Midbrain (tissue), 1 donor: ENCODE data around the gene ZNF511.
A peak's percentile ranks its signal among the peaks of the same experiment; 100 is the strongest.

Experiments used
- DNase-seq: peaks from one replicate; lab custom pipeline; 2025; lab: John Stamatoyannopoulos, UW

The ZNF511 gene

DNA sequence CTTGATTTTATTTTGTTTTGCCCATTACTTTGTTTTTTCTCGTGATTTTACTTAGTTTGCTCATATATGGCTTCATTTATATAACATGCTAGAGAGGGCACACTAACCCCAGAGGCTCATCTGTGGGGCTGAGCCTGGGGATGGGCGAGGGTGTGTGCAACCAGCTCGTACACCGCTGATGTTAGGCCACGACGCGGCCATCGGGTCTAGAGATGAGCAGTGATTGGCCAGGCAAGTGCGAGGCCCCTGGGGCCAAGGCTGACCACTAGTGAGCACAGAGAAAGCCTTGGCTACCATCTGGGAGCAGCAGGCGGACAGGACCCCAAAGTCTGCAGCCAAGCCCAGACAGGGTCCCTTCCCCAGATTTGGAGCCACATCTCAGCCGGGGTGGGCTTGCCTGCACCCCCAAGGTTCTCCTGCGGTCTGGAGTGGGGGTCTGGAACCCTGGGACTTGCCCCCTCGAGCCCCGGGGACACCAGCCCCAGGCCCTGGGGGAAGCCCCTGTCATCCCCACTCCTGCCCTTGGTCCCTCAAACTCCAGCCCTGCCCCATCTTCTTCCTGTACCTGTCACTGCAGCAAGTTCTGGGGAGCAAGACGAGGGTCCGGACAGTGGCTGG lies 45.4 kb downstream of the ZNF511 start:
- DNase-seq: no peak

DNA sequence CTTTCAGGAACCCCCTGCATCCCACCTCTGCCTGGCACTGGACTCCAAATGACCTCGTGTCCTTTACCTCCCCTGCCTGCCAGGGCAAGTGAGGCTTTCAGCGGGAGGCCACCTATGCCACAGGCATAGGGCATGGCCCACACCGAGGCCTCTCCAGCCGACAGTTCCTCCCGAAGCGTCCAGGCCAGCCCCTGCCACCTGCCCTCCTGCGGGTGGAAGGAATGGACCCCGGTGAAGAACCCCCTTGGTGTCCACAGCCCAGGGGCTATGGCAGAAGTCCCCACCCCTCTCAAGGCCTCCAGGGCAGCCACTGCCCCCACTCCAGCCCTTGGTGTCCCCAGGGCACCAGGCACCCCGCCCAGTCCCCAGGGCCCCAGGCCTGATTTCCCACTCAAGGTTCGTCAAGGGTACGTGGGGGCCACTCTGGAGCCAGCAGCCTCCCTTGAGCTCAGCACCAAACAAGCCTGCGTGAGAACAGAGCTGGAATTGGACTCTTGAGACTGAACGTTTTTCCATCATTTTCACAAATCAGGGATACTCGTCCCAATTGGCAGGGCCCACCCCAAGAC lies 46.0 kb downstream of the ZNF511 start:
- DNase-seq: no peak

DNA sequence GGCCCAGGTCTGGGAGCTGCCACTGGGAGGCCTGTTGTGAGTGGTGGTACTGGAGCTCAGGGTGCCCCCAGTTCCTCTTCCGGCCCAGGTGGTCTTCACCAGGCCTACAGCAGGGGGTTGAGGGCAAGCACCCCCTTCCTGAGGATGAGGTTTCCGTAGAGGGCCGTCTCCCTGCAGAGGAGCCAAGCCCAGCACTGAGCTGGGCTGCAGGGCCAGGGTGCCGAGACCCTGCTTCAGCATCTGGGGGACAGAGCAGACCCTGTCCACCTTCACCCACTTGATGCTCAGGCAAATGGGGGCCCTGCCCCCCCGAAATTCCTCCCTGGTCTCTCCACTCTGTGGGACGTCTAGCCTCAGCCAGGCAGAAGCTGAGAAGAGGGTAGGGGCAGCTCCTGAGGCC lies 46.6 kb downstream of the ZNF511 start:
- DNase-seq: no peak

DNA sequence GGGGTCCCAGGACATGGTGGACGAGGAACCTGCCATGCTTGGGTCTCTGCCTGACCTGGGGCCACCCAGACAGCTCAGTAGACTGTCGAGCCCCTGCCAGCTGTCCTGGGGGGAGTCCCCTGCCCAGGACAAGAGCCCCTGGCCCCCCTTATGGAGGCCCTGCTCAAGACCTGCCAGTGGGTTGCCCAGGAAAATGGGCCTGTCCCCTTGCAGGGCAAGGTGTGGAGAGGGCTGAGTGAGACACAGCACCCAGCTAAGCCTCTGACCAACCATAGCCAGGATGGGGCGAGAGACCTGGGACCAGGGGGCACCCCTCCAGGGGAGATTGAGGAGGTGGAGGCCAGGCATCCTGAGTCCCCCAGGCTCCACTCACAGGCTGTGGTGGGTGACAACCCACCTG lies 47.3 kb downstream of the ZNF511 start:
- DNase-seq: no peak

DNA sequence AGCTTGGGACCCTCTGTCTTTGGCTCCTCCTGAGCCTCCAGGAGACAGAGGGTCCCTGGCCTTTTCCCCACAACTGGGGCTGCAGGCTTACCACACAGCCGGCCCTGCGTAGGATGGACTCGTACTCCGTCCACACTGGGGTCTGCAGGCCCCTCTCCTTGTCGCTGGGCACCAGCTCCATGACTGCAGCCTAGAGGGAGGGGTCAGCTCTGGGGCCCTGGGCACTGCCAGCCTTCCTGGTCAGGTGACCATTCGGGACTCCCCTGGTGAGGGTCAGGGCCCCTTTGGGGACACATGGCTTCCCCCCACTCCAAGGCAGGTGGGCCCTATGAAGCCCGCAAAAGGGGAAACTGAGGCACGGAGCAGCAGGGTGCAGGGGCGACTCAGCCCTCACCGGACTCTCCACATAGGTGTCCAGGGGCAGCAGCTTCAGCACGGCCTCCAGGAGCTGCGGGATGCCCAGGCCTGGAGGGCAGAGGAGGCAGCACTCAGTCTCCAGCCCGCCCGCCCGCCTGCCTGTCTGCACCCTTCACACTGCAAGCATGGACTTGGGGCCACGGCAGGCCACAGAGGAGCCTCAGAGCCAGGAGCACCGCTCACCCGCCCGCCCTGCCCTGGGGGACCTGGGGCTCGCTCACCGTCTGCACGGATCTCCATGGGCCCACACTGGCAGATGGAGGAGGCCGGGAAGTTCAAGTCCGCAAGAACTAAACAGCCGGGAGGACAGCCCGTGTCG lies 48.0 kb downstream of the ZNF511 start:
- DNase-seq: no peak

DNA sequence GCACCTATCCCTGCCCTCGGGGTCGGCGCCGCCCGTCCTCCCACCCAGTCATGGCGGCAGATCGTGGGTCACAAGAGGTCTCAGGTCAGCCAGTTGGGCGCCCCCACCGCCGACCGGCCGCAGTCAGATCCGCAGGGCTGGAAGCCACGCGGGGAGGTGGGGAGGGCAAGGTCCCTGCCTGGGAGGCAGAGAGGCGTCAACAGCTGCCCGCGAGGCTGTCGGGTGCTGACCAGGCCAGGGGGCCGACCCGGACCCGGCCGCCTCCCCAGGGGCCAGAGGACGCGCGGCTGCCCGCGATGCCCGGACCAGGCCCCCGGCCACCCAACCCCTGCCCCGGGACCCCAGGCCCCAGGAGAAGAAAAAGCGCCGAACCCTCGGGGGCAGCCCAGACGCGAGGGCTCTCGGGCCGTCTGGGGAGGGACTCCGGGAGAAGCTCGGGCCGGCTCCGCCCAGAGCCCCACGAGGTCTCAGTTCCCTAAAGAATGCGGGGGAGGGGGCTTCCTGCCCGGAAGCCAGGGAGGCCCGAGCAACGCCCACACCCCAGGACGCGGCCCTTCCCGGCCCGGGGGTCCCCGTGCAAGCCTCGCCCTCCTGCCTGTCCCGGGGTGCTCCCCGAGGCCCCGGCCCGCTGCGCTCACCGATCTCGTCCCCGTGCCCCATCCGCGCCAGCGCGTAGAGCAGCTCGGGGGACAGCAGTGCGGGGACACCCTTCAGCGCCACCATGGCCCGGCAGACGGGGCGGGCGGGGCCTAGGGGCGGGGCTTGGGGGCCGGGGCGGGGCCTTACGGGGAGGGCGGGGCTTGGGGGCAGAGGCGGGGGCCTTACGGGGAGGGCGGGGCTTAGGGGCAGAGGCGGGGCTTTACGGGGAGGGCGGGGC lies 48.8 kb downstream of the ZNF511 start, which contains the start of gene FUOM:
FUOM (minus strand) TSS at position 735 of the 877 bp plus-strand sequence; CDS start at position 723, 12 bp downstream.
- DNase-seq: peak; percentile 40

DNA sequence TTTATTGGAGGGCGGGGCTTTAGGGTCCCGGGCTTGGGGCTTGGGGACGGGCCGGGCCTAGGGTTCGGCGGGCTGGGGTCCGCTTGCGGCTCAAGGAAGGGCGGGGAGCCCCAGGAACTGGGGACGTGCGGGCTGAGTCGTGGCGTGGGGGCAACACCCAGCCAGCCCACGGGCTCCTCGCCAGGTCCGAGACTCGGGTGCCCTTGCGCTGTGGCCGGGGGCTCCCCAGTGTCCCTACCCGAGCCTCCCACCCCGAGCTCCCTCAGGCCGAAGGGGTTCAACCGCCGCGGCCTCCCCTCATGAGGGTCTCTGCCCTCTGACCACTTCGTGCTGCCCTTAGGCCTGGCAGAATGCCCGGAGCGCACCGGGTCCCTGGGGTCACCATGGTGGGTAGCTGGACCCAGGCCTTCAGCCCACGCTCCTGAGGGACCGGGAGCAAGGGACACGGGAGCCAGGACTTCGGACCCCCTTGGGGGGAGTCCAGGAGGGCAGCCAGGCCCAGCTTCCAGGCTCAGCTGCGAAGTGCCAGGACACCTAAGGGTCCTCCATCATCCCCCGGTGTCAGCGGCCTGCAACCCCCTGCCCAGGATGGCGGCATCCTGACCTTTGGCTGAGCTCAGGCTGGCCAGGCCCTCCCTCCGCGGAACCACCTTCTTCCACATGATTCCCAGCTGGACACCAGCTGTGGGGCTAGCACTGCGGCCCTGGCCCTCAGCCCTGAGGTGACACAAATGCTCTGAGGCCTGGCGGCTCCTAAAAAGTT lies 49.6 kb downstream of the ZNF511 start:
- DNase-seq: no peak

DNA sequence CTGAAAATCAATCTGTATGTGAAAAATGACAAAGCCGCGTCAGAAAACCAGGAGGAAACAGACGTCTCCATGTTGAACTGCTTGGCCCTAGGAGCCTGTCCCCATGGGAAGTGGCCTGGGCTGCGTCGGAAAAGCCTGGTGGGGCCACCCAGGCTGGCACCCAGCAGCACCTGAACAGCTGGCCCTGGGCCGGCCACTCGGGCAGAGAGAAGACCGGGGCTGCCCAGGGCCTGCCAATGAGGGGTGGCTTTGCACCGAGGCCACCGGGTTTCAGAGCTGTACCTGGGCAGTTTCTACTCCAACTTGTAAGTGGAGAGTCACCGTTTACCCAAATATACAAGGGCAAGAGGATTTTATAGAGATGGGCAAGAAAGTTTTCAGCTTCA lies 50.2 kb downstream of the ZNF511 start:
- DNase-seq: no peak

DNA sequence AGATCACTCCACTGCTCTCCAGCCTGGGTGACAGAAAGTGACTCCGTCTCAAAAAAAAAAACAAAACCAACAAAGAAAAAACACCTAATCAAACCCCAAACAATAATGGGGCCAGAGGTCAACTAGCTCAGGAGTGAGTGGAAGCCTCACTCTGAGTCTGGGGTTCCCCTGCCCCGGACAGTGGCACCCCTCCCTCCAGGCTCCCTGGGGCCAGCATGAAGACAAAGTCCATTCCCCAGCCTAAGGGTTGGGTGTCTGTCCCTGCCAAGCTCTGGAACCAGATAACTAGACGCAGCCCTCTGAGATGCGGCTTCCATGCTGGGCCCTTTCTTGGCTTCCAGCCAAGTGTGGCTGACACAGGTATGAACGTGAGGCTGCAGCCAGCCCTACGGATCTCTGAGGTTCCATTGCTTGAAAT lies 50.8 kb downstream of the ZNF511 start:
- DNase-seq: no peak

DNA sequence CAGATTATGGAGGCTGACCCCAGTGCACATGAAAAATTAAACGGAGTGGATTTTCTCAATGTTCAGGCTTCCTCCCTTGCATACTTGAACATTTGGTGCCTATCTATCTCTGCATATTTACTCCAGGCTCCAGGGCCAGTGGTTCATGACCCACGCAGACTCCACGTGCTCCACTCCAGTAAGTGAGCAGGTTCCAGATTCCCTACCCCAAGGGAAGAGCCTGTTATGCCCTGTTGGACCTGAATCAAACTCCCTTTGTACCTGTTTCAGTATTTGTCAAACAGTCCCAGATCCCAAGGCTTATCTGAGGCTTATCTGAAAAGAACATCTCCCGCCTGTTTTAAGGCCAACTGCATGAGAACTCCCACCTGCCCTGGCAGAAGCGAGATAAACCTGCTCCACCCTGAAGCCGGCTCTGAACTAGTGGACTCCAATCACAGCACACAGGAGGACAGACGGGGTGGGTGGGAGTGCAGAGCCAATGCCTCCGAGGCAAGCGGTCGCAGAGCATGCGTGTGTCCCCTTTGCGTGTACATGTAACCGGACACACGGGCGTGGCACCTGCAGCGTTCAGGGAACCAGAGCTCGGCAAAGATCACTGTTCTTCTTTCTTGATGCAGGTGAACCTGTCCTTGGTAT lies 51.4 kb downstream of the ZNF511 start:
- no peak for DNase-seq

DNA sequence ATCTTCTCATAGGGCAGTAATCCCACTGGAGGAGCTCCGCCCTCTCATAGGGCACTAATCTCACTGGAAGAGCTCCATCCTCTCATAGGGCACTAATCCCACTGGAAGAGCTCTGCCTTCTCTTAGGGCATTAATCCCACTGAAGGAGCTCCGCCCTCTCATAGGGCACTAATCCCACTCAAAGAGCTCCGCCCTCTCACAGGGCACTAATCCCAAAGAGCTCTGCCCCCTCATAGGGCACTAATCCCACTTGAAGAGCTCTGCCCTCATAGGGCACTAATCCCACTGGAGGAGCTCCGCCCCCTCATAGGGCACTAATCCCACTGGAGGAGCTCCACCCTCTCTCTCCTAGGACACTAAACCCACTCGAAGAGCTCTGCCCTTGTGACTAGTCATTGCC lies 52.5 kb downstream of the ZNF511 start:
- DNase-seq: no peak

DNA sequence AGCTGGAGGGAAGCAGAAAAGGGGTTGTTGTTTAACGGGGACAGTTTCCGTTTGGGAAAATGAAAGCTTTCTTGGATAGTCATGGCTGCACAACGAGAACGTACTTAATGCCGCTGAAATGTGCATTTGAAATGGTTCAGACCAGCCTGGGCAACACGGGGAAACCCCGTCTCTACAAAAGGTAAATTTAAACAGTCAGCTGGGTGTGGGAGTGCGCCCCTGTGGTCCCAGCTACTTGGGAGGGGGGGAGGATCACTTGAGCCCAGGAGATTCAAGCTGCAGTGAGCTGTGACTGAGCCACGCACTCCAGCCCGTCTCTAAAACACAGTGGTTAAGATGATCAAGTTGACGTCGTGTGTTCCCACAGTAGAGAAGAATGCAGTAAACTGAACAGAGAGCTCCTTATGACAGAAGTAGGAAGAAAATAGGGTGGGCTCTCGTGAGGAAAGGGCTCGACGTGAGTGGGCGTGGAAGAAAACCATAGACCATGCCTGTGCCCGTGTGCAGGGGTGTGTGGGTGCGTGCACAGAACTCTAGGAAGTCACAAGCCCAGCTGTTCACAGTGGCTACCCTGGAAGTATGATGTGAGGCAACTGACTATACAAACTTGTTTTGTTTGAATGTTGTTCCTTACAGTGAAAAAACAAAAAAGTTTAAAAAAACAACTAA lies 53.2 kb downstream of the ZNF511 start:
- DNase-seq: no peak
